Stimulated activated CD8-positive, alpha-beta memory T cell treated with anti-CD3 and anti-CD28 coated beads, Interleukin-7, amount 100 ng/mL, for 4 hours (primary cell): ENCODE results near the gene SLC25A36.

Experiments
- DNase-seq, 2 donors: peaks; one replicate each; pipeline ENCODE4 v3.0.0-alpha.2; 2020; ENCODE audit warnings: low read depth in 2 of 2

The SLC25A36 gene, protein sequence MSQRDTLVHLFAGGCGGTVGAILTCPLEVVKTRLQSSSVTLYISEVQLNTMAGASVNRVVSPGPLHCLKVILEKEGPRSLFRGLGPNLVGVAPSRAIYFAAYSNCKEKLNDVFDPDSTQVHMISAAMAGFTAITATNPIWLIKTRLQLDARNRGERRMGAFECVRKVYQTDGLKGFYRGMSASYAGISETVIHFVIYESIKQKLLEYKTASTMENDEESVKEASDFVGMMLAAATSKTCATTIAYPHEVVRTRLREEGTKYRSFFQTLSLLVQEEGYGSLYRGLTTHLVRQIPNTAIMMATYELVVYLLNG

DNA sequence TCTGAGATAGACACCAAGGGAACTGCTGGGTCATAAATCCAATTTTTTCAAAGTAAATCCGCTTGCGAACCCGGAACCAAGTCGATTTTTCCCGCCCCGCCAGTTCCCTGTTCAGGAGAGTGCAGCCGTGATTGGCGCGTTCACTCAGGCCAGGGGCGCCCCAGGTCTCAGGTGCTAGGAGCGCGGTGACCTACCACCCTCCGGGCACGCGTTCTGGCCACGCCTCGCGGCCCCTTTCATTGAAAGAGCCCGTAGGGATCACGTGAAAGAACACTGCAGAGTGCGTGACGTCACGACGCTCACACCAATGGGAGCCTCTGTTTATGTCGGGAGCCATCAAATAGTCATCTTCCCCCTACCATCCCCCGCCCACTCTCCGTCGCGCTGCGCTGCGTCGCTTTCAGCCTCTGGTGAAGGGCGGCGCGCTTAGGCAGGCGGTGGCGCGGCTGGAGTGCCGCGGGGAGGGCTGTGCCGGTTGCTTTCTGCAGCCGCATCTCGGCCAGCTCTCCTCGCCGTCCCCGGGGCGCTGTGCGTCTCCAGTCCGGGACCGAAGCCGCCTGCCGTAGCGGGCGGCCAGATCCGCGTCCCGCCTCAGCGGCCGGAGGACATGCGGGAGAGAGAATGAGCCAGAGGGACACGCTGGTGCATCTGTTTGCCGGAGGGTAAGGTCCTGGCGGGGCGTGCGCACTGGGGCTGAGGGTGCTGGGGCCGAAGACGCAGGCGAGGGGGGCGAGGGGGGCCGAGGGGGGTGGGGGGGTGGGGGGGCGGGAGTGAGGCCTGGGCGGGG is at the start of gene SLC25A36:
SLC25A36 (plus strand) TSS at position 403 of the 787 bp plus-strand sequence; CDS start at position 622, 219 bp downstream.
- DNase-seq, result peak; percentile 95 to 96

DNA sequence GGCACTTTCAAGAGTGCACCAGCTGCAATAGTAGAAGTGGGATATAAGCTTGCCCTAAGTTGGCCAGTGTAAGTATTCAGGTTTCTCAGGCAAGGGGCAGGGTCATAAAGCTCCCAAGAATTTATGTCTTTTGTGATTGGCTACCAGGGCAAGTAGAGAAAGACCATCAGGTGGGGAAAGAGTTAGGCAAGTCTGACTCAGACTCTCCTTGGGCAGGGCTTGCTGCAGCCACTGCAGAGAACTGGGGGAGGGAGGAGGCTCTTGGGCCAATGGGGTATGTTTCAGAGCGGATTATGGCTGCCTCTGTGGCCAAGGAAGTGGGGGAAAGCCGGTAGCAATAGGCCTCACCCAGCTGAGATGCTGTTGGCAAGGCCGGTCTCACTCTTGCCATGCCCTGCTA is 44.6 kb upstream of the SLC25A36 start:
- no peak for DNase-seq

DNA sequence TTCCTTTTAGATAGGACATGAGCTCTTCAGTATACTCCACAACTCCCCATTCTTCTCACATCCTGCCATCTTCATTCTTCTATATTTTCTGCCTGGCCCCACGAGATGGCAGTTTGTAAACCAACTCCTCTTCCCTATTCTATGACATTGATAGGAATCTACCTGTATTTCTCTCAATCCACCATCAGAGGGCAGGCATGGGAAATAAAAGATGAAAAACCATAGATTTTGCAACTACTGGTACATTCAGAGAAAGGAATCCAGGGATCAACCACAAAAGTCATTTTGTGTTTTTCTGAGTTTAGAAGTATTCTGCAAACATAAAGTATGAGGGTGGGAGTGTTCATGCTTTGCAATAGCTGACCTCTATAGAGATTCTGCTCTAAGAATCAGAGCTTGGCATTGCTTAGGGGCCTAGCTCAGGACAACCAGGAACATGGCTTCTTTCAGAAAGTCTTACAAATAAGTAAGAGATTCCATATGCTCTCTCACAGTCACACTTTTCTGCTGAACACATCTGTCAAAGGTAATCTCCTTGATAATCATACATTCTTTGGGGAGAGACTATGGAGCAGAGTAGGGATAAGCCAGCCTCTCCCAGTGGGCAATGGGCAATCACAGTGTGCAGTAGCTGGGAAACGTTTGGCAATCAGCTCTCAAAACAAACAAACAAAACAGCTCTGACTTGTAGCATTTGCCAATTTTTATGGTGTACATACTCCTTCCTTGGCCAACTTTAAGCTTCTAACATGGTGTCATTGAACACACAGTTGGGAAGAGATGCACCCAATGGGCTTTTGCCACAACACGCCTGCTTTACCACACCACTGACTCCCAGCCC is 43.1 kb upstream of the SLC25A36 start:
- DNase-seq, result no peak

DNA sequence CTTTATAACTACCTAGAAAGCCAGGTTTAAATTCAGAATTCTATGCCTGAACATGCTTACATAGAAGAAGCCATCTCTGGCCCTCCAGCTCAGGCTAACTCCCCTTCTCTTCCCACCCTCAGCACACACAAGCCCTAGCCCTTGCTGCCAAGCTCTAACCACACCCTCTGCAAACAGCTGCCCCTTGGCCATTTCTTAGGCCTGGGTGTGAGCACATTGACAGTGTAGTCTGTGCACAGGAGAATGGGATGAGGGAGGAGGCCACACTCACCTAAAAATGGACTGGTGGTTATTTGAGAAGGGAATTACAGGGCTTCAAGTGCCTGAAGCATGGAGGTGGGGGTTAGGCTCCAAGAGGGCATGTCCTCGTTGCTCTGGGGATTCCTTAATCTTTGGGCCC is 42.3 kb upstream of the SLC25A36 start:
- DNase-seq, result no peak

DNA sequence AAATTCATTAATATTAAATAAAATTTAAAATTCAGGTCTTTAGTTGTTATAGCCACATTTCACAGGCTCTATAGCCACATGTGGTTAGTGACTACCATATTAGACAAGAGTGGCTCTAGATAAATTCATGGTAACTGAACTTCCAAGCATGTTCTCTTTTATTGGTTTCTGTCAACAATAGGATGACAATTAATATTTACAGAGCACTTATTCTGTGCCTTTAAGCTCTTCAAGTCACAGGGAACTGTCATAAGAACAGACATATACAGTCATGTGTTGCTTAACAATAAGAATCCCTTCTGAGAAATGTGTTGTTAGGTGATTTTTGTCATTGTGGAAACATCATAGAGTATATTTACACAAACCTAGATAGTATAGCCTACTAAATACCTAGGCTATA is 38.8 kb upstream of the SLC25A36 start:
- no peak for DNase-seq

DNA sequence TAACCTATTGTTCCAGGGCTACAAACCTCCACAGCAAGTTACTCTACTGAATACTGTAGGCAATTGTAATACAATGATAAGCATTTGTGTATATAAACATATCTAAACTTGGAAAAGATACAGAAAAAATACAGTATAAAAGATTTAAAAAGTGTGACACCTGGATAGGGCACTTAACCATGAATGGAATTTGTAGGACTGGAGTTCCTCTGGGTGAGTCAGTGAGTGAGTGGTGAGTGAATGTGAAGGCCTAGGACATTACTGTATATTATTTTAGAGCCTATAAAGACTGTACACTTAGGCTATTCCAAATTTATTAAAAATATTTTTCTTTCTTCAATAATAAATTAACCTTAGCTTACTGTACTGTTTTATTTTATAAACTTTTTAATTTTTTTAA is 38.4 kb upstream of the SLC25A36 start:
- no peak for DNase-seq

DNA sequence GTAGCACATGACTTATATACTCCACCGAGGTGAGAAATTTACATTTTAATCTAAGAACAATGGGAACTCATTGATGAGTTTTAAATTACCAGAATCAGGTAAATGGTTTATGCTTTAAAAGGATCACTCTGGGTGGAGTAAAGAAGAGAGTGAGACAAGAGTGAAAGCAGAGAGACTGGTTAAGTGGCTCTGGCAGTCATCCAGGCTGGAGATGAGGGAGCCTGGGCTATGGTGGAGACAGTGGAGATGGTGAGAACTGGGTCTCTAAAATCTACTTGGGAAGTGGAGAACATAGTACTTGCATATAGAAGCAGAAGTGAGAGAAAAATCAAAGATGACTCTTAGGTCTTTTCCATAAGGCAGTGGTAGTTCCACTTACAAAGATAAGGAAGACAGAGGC is 37.1 kb upstream of the SLC25A36 start:
- no peak for DNase-seq

DNA sequence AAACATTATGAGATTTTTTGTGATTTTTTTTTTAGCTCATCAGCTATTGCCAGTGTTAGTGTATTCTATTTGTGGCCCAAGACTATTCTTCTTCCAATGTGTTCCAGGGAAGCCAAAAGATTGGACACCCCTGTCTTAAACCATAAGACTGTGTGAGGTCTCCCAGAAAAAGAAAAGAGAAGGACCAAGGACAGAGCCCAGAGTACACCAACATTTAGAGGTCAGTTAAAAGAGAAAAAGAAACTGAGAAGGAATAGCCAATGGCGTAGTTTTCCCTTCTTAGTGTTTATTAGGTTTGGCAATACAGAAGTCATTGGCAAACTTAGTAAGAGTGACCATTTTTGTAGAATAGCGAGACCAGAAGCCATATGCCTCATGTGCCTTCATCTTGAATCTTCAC is 36.1 kb upstream of the SLC25A36 start:
- no peak for DNase-seq

DNA sequence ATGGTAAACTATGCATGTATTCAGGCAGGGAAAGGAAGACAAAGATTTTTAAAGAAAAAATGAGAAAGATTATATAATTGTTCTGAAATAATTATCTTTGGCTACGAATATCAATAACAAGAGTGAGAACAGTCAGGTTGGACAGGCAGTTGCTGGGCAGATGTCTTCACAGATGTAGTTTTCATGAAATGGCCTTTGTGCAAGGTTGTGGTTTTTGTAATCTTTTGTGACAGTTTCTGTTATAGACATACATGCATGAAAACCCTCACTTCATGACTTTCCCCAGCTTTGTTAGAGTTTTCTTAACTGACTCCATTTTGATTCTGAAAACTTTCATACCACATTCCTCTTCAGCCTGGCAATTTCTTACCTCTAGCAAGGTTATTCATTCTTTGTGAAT is 34.9 kb upstream of the SLC25A36 start:
- no peak for DNase-seq

DNA sequence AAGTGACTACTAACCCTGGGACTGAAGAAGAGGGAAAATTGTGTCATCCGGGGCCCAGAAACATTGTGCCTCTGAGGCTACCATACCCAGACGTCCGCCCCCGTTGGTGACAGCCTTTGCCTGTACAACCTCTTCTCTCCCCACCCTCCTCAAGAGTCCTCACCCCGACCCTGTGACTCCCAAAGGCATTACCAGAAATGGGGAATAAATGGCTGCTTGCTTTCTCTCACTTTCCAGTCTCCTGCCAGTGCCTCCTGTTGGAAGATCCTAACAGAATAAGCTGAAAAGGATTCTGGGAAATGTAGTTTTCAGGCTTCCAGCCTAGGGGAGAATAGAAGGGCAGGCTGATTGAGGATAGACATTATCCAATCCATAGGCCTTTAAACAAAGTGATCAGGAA is 30.8 kb upstream of the SLC25A36 start:
- no peak for DNase-seq

DNA sequence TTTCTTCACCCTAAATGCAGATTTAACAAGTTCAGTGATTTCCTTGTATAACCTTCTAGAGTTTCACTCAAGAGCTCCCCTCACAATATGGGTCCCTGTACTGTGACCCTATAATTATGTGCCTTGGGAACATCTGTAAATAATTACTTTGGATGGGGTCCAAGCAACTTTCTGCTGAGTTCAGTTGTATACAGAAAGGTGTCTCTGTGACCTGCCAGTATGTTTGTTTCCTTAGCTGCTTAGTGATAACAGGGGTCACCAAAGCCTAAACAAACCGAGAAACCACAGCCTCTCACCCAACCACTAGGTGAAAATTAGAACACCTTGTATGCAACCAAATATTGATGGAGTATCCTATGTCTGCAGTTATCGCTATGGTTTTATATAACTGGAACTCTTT is 29.8 kb upstream of the SLC25A36 start:
- no peak for DNase-seq

DNA sequence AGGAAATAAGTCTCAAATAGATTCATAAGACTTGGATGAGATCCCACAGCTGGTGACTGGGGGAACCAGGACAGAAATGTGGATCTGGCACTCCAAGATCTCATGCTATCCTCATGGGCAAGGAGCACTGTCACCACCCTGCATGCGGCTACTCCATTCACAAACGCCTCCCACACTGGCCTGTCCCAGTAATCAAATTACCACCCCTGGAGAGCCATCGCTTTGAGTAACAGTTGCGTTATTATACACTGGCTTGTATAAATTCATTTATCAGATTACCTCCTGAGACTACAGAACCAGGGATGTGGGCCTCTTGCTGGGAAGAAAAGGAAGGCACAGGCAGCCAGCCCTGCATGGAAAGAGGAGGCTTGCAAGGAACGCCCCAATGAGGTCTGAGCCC is 27.9 kb upstream of the SLC25A36 start:
- DNase-seq, result no peak

DNA sequence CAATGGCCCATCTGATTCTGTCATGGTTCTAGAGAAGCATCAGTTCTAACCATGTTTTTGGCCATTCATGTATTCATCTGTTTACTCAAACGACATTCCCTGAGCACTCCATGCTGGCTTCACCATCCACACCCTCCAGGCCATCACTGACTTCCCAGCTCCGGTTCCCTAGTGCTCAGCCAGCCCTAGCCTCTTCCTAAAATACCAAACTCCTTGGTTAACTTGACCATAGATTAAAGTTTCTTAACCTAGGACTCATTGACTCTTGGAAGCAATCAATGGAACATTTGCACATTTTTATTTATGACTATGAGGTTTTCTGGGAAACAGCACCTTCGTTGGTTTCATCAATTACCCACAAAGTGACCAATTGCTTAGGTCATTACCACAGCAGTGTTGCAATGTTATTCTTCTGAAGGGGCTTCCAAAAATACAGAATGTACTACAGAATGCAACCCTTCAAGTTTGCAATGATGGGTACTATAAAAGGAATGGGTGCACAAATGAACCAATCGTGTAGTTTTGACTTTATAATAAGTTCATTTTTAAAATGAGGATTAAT is 27.2 kb upstream of the SLC25A36 start:
- no peak for DNase-seq

DNA sequence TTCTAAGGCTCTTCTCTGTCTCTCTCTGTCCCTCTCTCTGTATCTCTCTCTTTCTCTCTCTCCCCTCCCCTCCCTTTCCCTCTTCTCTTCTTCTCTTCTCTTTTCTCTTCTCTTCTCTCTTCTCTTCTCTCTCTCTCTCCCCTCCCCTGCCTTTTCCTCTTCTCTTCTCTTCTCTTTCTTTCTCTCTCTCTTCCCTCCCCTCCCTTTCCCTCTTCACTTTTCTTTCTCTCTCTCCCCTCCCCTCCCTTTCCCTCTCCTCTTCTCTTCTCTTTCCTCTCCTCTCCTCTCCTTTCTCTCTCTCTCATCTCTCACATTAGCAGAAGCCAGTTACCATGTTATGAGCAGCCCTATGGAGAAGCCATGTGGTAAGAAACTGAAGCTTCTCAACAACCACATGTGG is 25.0 kb upstream of the SLC25A36 start:
- DNase-seq, result no peak

DNA sequence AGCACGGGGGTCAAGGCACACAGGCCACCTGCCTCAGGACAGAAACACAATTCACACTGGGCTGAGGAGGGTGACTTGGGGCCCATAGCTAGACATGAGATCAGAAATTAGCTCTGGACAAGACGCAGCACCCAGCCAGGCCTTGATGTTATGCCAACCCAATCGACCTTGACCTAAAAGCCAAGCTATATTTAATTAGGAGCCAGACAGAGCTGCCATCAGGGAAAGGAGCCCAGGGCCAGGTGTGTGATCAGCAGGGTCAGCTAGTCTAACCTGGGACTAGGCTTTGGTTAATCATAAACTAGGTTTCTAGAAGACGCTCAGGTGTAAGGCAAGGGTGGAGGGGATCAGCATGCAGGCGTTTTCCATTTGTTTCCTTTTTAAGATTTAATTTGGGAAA is 23.9 kb upstream of the SLC25A36 start:
- DNase-seq, result no peak

DNA sequence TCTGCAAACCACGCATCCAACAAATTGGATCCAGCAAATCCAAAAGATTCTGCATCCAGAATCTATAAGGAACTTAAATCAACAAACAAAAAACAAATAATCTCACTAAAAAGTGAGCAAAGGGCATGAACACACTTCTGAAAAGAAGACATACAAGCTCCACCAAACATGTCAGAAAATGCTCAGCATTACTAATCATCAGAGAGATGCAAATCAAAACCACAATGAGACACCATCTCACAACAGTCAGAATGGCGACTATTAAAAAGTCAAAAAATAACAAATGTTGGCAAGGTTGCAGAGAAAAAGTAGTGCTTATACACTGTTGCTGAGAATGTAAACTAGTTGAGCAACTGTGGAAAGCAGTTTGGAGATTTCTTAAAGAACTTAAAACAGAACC is 21.6 kb upstream of the SLC25A36 start:
- no peak for DNase-seq

DNA sequence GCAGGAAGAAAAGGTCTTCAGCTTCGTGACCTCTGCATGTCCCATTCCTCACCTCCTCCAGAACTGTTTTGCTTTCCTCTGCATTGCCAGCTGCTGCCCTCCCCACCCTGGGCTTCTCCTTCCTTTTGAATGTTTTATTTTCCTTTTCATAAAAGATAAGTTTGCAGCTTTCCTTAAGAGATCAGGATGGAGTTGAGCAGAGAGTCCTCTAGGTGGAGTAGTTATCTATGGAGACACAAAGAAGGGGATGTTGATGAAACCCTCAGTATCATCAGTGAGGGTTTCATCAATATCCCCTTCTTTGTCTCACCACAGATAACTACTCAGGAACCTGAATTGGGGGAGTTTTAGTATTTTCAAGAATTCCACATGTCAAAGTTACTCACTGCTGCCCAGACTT is 19.0 kb upstream of the SLC25A36 start:
- DNase-seq, result no peak

DNA sequence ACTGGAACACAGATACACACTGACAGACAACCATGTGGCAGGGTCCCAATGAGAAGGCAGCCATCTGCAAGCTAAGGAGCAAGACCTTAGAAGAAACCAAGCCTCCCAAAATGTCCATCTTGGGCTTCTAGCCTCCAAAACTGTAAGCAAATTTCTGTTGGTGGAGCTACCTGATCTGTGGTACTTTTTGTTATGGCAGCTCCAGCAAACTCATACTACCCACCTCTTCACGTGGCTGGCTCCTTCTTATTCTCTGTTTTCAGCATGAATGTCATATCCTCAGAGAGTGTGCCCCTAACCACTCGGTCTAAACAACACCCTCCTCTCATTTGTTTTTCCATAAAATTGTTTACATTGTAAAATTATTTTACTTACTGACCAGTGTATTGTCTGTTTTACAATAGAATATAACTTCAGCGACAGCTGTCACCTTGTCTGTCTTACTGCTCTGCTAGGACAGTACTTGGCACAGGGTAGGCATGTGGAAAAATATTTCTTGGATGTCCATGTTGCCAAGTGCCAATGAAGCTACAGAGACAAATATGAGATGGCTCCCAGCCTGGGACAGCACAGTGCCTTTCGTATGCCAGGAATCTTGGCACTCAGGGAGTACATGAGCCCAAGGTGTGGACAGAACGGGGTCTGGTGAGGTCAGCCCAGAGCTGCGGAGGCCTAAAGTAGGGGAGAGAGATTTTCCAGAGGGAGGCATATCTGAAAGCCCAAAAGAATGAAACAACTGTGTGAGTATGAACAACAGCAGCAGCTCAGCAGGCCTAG is 17.4 kb upstream of the SLC25A36 start:
- no peak for DNase-seq

DNA sequence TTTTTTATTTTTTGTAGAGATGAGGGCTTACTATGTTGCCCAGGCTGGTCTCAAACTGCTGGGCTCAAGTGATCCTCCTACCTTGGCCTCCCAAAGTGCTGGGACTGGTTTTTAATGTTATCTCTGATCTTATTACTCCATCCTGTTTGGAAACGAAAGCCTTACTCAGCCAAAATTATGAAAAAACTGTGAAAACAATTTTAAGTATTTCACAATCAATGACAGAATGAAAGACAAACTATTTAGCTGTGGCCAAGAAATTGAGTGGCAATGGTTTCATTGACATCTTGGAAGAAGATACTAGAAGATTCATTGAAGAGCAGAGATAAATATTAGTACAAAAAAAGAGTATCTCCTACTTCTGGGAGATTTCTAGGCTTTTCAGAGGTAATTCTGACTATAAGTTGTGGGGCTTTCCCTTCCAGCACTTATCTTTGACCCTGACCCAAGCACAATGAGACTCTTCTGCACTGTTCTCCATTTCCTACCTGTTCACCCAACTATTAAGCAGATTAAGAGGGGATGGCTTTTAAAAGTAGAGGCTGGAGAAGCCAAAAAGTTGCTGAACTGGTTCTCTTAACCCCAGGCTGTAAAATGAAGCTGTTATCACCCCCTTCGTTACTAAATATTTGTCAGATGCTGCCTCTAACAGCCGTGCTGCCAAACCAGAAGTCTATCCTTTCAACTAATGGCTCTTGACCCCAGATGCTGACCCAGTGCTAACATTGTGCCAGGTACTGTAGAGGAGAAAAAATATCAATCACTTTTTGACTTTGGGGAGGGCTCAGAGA is 14.2 kb upstream of the SLC25A36 start:
- no peak for DNase-seq

DNA sequence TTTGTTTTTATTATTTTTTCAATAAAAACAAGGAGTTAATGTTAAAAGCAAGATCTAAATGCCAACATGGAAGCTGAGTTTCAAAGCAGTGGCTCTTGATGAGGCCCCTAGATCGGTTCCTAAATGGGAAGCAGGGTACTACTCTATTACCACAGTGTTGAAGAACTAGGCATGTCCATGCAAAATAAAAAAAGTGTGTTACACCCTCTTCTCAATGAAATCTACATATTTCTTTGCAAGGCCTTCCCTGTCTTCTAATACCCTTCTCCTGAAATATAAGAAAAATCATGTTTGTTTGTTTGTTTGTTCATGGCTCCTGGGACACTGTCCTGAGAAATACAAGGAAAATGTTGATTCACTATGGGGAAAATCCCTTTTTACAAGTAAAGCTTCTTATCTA is 12.2 kb upstream of the SLC25A36 start:
- DNase-seq, result no peak

DNA sequence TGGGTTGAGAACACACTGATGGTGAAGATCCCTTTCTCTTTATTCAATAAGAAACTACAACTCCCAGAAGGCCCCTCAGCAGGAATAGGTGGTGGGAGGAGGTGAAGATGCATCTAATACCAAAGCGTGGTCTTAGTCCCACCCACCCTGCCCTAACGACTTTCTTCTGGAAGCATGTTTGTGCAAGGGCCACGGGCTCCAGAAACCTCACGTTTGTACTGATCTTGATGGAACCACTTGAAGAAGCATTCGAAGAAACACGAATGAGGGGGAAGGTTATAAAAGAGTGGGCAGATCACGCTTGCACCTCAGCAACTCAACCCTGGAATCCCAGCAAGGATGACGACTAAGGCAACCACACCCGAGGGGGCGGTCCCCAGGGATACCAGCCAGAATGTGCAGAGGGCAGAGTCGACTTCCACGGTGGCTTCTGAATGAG is 10.6 kb upstream of the SLC25A36 start:
- no peak for DNase-seq
